ENCODE data around the gene PARP1. TPM values are rescaled to one million over a fixed set of nuclear protein-coding genes. Genes with fewer than 3 reads are reported as not detected.

The PARP1 gene
- total RNA-seq, 1 experiment from 2014 or later, result 546 TPM

GRCh38 chr1:226384040-226384439 is 23.9 kb downstream of the PARP1 start:
- H3K4me3 ChIP-seq, result no peak overlapping the region
- H3K9me3 ChIP-seq (replicated peaks), result no peaks in the 10 kb centered on the region
- H3K36me3 ChIP-seq, result peaks cover 95% of the 10 kb centered on the region
- DNase-seq, result no peak
- H3K4me1 ChIP-seq, result no peaks in the 10 kb centered on the region
- no peaks in the 10 kb centered on the region for H3K27me3 ChIP-seq
- no peak overlapping the region for H3K27ac ChIP-seq

DNA sequence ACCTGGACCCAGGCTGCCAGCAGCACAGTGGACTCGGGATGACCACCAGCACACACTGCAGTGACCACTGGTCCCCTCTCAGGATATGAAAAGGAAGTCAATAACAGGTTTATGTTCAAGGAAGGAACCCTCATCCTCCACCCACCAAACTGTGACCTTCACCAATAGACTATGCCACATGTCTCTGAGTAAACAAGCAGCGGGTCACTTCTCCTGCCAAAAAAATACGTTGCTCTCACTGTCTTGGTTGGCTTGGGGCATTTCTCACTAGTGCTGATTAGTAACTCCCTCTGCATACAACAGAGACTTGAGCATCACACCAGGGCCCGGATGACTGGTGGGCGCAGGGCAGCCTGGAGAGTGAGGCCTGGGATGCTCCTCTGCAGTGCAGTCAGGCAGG is 25.9 kb downstream of the PARP1 start:
- no peak for DNase-seq
- H3K4me3 ChIP-seq, result no peak overlapping the region
- H3K27me3 ChIP-seq, result no peaks in the 10 kb centered on the region
- no peaks in the 10 kb centered on the region for H3K4me1 ChIP-seq
- H3K9me3 ChIP-seq (replicated peaks), result no peaks in the 10 kb centered on the region
- peaks cover 97% of the 10 kb centered on the region for H3K36me3 ChIP-seq
- H3K27ac ChIP-seq, result no peak overlapping the region

DNA sequence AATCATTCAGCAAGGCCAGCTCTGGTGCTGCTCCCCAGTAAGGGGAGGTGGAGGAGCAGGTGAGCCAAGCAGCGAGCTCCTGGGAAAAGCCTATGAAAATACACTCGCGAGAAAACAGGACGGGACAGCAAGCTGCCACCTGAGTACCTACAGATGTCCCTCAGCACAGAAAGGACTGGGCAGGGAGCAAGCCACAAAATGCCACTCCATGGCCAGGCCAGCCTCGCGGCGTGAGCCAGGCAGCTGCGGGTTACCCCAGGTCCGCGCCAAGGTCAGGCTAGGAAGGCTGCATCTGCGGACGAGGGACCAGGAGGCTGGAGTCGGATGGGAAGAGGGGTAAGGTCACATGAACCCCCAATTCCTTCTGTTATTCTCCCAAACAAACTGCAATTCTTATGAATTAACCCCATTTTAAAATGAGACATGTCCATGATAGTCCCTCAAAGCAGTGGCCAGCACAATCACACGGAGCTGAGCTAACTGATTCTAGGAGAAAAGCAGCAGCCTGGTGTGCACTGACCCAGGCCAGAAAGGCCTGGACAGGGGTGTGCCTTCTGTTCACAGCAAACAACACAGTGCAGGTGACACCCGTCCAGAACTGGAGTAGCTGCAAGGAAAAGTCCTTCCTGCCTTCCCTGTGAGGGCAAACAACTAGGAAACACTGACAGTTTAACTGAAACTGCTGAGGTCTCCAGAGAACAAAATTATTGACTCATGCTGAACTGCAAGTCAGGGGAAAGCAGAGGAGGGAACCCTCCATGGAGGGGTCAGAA is 26.5 kb downstream of the PARP1 start:
- Histone ChIP-seq H3K27ac (no peak overlapping the region), H3K4me1 (no peaks in the 10 kb centered on the region), H3K27me3 (no peaks in the 10 kb centered on the region), H3K36me3 (peaks cover 97% of the 10 kb centered on the region), H3K9me3 (replicated peaks) (no peaks in the 10 kb centered on the region), H3K4me3 (no peak overlapping the region)
- DNase-seq, result no peak

GRCh38 chr1:226378071-226378470 is 29.8 kb downstream of the PARP1 start:
- Histone ChIP-seq H3K4me1 (no peaks in the 10 kb centered on the region), H3K4me3 (no peak overlapping the region), H3K27me3 (no peaks in the 10 kb centered on the region), H3K27ac (no peak overlapping the region), H3K36me3 (peaks cover 100% of the 10 kb centered on the region), H3K9me3 (replicated peaks) (no peaks in the 10 kb centered on the region)
- DNase-seq, result no peak

DNA sequence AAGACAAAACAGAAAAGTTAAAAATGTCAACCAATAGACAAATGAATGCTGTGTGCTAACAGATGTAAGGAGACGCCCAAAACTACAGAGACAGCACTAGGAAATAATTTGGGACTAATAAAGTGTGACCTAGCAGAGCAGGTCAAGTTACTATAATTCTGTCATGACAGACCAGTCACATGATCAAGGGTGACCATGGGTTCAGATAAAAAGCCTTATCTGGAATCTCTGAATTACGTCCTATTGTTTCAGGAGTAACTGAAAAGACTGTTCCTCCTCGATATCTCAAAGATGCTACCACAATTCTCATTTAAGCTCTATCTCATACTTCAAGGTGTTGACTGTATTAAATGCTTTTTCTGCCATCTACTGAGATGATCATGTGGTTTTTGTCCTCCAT is 31.6 kb downstream of the PARP1 start:
- no peak overlapping the region for H3K27ac ChIP-seq
- no peaks in the 10 kb centered on the region for H3K4me1 ChIP-seq
- no peaks in the 10 kb centered on the region for H3K27me3 ChIP-seq
- H3K9me3 ChIP-seq (replicated peaks), result no peaks in the 10 kb centered on the region
- H3K36me3 ChIP-seq, result peaks cover 100% of the 10 kb centered on the region
- no peak overlapping the region for H3K4me3 ChIP-seq
- no peak for DNase-seq

- no peaks in the 10 kb centered on the region for H3K27me3 ChIP-seq
- H3K9me3 ChIP-seq (replicated peaks), result no peaks in the 10 kb centered on the region
- no peak for DNase-seq
- H3K36me3 ChIP-seq, result peaks cover 100% of the 10 kb centered on the region
- H3K27ac ChIP-seq, result no peak overlapping the region; the same call in 1 of the 2 replicates
- H3K4me3 ChIP-seq, result no peak overlapping the region
- no peaks in the 10 kb centered on the region for H3K4me1 ChIP-seq
These were observed 34.5 kb downstream of the PARP1 start for GRCh38 chr1:226373376-226373775.

DNA sequence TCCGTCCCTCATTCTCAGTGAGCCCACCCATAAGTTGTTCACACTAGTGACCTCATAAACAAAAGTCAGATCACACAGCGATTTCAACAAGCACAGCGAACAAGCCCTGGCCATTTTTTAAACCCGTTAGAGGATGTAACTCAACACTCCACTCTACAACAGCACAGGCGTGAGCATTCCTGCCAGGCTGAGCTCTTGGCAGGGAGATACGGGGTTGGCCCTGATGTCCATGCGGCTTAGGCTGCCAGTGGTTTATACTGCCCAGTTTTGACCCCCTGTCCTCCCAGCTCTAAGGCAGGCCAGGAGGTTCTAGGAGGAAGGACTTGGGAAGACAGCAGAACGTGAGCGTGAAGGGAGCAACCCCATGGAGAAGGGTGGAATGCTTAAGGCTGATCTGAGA is 35.0 kb downstream of the PARP1 start:
- Histone ChIP-seq H3K36me3 (peaks cover 100% of the 10 kb centered on the region), H3K27me3 (no peaks in the 10 kb centered on the region), H3K9me3 (replicated peaks) (no peaks in the 10 kb centered on the region), H3K27ac (no peak overlapping the region; the same call in 1 of the 2 replicates), H3K4me3 (no peak overlapping the region), H3K4me1 (no peaks in the 10 kb centered on the region)
- DNase-seq, result no peak

- H3K36me3 ChIP-seq, result peaks cover 100% of the 10 kb centered on the region
- H3K27me3 ChIP-seq, result no peaks in the 10 kb centered on the region
- H3K4me3 ChIP-seq, result no peak overlapping the region
- H3K27ac ChIP-seq, result no peak overlapping the region
- H3K9me3 ChIP-seq (replicated peaks), result no peaks in the 10 kb centered on the region
- no peak for DNase-seq
- no peaks in the 10 kb centered on the region for H3K4me1 ChIP-seq
These were observed 35.9 kb downstream of the PARP1 start for GRCh38 chr1:226371866-226372490.

DNA sequence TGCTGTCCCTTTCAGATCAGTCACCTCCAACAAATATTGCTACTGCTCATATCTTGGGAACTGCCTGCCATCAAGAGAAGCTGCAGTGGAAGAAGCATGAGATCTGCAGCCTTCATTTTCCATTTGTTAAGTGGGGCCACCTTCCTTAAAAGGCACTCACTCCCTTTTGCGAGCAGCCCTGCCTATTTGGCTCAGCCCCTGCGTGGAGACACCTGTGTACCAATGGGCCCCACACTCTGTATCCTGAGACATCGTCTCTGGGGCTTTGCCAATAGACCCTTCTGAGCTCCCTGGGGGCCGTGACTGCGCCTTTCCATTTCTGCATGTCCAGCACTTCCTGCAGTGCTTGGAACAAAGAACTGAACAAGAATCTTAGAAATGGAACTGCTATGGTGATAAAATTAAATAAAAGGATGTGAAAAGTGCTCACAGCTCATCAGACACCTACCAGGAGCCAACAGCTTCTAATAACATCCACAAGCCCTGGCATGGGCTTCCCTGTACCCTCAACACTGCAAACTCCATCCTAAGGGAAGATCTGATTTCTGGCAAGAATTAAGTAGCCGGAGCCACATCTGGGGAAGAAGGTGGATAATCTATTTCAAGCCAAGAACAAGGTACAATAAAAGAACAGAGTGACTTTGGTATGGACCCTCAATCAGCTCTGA is 36.7 kb downstream of the PARP1 start:
- H3K27ac ChIP-seq, result no peak overlapping the region

GRCh38 chr1:226370144-226370923 is 37.6 kb downstream of the PARP1 start:
- Histone ChIP-seq H3K27me3 (no peaks in the 10 kb centered on the region), H3K4me3 (no peak overlapping the region), H3K9me3 (replicated peaks) (no peaks in the 10 kb centered on the region), H3K36me3 (peaks cover 100% of the 10 kb centered on the region), H3K4me1 (no peaks in the 10 kb centered on the region), H3K27ac (no peak overlapping the region)
- DNase-seq, result no peak

More for the DNA sequence above, 36.7 kb downstream of the PARP1 start:
- no peak overlapping the region for H3K4me3 ChIP-seq
- H3K36me3 ChIP-seq, result peaks cover 100% of the 10 kb centered on the region
- no peaks in the 10 kb centered on the region for H3K4me1 ChIP-seq
- no peaks in the 10 kb centered on the region for H3K9me3 ChIP-seq (replicated peaks)
- DNase-seq, result no peak
- no peaks in the 10 kb centered on the region for H3K27me3 ChIP-seq

DNA sequence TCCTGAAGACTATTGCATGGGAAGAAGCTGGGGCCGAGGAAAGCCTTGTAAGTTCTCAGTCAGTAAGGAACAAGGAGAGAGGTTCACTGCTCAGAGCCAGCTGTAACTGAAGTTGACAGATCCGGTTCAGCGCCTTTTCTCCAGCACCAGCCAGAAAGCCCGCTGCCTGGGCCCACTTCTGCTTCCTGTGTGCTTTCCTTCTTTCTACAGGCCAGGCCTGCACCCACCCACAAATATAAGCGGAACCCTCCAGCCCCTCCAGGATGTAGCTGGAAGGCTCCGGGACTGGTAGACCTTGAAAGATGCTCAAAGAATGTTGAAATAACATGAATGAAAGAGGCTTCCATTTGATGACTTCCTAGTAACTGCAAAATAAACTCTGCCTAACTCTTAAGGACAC is 38.8 kb downstream of the PARP1 start:
- Histone ChIP-seq H3K27ac (no peak overlapping the region), H3K9me3 (replicated peaks) (no peaks in the 10 kb centered on the region), H3K4me3 (no peak overlapping the region), H3K4me1 (no peaks in the 10 kb centered on the region), H3K27me3 (no peaks in the 10 kb centered on the region), H3K36me3 (peaks cover 100% of the 10 kb centered on the region)
- DNase-seq, result no peak

DNA sequence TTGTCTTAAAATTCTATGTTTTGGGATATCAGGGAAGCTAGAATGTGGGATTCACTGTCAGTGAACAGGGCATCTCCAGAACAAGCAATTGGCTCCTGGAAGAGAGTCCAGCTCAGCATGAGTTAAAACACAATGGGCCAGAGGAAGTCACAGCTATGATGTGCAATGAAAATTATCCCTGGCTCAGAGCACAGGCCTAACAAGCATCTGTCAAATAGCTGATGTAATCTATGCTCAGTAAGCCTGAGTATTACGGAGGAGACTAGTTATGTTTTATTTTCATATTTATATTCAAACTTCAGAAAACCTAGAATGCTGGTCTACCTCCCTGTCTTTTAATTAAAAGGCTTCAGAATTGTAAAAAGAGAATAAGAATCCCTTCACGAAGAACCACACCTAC is 41.6 kb downstream of the PARP1 start:
- DNase-seq, result no peak
- Histone ChIP-seq H3K27me3 (no peaks in the 10 kb centered on the region), H3K4me1 (no peaks in the 10 kb centered on the region), H3K36me3 (peaks cover 97% of the 10 kb centered on the region), H3K27ac (no peak overlapping the region), H3K9me3 (replicated peaks) (no peaks in the 10 kb centered on the region), H3K4me3 (no peak overlapping the region)

- Histone ChIP-seq H3K9me3 (replicated peaks) (no peaks in the 10 kb centered on the region), H3K27me3 (no peaks in the 10 kb centered on the region), H3K4me3 (no peak overlapping the region), H3K4me1 (no peaks in the 10 kb centered on the region), H3K27ac (no peak overlapping the region), H3K36me3 (peaks cover 97% of the 10 kb centered on the region)
- no peak for DNase-seq
These were observed 42.1 kb downstream of the PARP1 start for GRCh38 chr1:226365831-226366231.

- Histone ChIP-seq H3K4me3 (no peak overlapping the region), H3K27me3 (no peaks in the 10 kb centered on the region), H3K4me1 (no peaks in the 10 kb centered on the region), H3K9me3 (replicated peaks) (no peaks in the 10 kb centered on the region), H3K36me3 (peaks cover 97% of the 10 kb centered on the region), H3K27ac (no peak overlapping the region)
- no peak for DNase-seq
These were observed 42.9 kb downstream of the PARP1 start for GRCh38 chr1:226364901-226365565.
